GM12865 (cell line): Measurements from ENCODE around the gene ZDHHC23.

Experiments
- DNase-seq: peaks from one replicate; pipeline ENCODE4 v3.0.0; 2010; ENCODE audit warnings: low read depth
- H3K4me3 ChIP-seq: 2 replicates; pipeline ENCODE4 v1.5.1; 2011; ENCODE audit warnings: mild to moderate bottlenecking, low read depth, low read length, control low read depth
- CTCF ChIP-seq: IDR thresholded peaks from 2 replicates; pipeline ENCODE4 v1.5.1; 2011; ENCODE audit warnings: low read length, control low read depth, low read depth, inconsistent platforms; ENCODE audit not compliant: insufficient read depth; ENCODE audit errors: missing control alignments

ZDHHC23 gene

GRCh38 chr3:113954091-113954685 lies 6.4 kb downstream of the ZDHHC23 start:
- no peak for TF ChIP-seq CTCF
- no peak for DNase-seq
- no peak overlapping the region for H3K4me3 ChIP-seq

- no peak for TF ChIP-seq CTCF
- H3K4me3 ChIP-seq = no peak overlapping the region
- no peak for DNase-seq
Observed at GRCh38 chr3:113963879-113964278, 16.1 kb downstream of the ZDHHC23 start.

DNA sequence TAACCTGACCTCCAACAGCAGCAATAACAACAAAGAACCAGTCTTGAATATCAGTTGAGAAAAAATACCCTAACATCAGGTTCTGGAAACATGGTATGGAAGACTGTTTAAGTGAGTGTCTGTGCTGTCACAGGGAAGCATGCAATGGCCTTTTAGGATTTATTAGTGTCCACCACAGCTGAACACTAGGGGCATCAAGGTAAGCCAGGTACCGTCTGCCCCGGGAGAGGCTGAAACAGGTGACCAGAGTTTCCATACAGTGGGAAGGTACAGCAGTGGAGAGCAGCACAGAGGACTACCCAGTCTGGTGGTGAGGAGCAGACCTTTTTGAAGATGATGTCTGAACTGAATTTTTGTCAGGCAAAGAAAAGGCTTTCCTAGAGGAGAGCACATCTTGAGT lies 18.4 kb downstream of the ZDHHC23 start:
- DNase-seq = no peak
- TF ChIP-seq CTCF = no peak
- H3K4me3 ChIP-seq = no peak overlapping the region

DNA sequence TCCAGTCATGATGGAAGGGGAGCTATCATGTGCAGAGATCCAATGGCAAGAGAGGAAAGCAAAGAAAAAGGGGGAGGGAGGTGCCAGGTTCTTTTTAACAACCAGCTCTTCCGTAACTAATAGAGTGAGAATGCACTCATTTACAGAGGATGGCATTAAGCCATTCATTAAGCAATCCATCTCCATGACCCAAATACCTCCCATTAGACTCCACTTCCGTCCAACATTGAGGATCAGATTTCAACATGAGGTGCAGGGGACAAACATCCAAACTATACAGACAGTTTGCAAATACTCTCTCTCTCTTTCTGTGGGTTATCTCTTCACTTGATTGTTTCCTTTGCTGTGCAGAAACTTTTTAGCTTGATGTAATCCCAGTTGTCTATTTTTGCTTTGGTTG lies 21.2 kb downstream of the ZDHHC23 start:
- no peak for DNase-seq
- TF ChIP-seq CTCF = no peak
- no peak overlapping the region for H3K4me3 ChIP-seq

GRCh38 chr3:113977822-113978221 lies 30.0 kb downstream of the ZDHHC23 start:
- TF ChIP-seq CTCF = no peak
- DNase-seq = no peak
- H3K4me3 ChIP-seq = no peak overlapping the region

GRCh38 chr3:113979916-113980315 lies 32.1 kb downstream of the ZDHHC23 start:
- no peak overlapping the region for H3K4me3 ChIP-seq
- no peak for TF ChIP-seq CTCF

DNA sequence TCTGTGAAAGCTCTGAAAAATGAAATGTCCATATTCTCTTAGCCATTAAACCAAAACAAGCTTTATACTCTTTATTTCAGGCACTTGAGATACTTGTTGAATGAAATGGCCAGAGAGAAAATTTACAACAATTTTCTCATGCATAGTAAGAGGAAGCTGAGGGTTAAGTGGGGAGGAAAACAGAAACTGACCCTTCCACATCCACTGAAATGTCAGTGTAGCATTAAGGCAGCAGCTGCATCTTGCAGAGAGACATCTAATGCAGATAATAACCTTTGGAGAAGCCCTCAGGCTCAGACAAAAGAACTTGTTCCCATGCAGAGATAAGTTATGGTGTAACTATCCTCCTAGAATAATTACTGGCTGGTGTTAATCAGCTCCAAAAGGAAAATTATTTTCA lies 34.0 kb downstream of the ZDHHC23 start:
- DNase-seq = no peak
- TF ChIP-seq CTCF = no peak
- H3K4me3 ChIP-seq = no peak overlapping the region

More at GRCh38 chr3:113979916-113980315, 32.1 kb downstream of the ZDHHC23 start:
- no peak for DNase-seq
